ENCODE results near the gene INF2.

DNA sequence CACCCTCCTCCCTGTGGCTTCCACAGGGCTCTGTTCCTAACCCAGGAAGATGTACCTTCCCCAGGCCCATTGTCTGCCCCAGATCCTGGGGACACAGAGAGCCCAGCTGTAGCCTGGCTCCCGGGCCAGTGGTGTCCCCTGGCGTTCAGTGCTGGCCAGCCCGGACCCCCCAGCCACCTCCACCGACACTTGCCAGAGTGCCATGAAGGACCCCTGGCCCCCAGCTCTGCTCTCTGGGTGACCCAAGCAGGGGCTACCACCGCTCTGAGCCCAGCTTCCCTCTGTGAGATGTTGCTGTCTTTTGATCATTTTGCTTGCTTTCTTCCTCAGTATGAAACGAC lies 6.2 kb downstream of the INF2 start:
- no peak for TF ChIP-seq TAF1 (IDR thresholded peaks at IDR 0.05; ENCODE audit: low read depth)
- no peak for TF ChIP-seq NFIC (IDR thresholded peaks at IDR 0.05)
- TF ChIP-seq, protein P1, sequence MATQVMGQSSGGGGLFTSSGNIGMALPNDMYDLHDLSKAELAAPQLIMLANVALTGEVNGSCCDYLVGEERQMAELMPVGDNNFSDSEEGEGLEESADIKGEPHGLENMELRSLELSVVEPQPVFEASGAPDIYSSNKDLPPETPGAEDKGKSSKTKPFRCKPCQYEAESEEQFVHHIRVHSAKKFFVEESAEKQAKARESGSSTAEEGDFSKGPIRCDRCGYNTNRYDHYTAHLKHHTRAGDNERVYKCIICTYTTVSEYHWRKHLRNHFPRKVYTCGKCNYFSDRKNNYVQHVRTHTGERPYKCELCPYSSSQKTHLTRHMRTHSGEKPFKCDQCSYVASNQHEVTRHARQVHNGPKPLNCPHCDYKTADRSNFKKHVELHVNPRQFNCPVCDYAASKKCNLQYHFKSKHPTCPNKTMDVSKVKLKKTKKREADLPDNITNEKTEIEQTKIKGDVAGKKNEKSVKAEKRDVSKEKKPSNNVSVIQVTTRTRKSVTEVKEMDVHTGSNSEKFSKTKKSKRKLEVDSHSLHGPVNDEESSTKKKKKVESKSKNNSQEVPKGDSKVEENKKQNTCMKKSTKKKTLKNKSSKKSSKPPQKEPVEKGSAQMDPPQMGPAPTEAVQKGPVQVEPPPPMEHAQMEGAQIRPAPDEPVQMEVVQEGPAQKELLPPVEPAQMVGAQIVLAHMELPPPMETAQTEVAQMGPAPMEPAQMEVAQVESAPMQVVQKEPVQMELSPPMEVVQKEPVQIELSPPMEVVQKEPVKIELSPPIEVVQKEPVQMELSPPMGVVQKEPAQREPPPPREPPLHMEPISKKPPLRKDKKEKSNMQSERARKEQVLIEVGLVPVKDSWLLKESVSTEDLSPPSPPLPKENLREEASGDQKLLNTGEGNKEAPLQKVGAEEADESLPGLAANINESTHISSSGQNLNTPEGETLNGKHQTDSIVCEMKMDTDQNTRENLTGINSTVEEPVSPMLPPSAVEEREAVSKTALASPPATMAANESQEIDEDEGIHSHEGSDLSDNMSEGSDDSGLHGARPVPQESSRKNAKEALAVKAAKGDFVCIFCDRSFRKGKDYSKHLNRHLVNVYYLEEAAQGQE (IDR thresholded peaks at IDR 0.05; ENCODE audit: low read depth), result no peak
- no peak for TF ChIP-seq CEBPB (IDR thresholded peaks at IDR 0.05)
- TF ChIP-seq FOXM1 (IDR thresholded peaks at IDR 0.05; ENCODE audit: borderline replicate concordance, low read depth), result no peak
- TF ChIP-seq YY1 (IDR thresholded peaks at IDR 0.05; ENCODE audit: low read depth), result no peak
- TF ChIP-seq EGR1 (IDR thresholded peaks at IDR 0.05), result no peak
- no peak for TF ChIP-seq CREB1 (IDR thresholded peaks at IDR 0.05; ENCODE audit: low read depth)
- TF ChIP-seq TCF12 (IDR thresholded peaks at IDR 0.05; ENCODE audit: low read depth), result no peak
- TF ChIP-seq, protein P2, sequence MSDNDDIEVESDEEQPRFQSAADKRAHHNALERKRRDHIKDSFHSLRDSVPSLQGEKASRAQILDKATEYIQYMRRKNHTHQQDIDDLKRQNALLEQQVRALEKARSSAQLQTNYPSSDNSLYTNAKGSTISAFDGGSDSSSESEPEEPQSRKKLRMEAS (IDR thresholded peaks at IDR 0.05), result no peak
- TF ChIP-seq EP300 (IDR thresholded peaks at IDR 0.05; ENCODE audit: borderline replicate concordance), result no peak
- TF ChIP-seq, protein P3, sequence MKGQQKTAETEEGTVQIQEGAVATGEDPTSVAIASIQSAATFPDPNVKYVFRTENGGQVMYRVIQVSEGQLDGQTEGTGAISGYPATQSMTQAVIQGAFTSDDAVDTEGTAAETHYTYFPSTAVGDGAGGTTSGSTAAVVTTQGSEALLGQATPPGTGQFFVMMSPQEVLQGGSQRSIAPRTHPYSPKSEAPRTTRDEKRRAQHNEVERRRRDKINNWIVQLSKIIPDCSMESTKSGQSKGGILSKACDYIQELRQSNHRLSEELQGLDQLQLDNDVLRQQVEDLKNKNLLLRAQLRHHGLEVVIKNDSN (IDR thresholded peaks at IDR 0.05), result no peak
- no peak for TF ChIP-seq TEAD4 (IDR thresholded peaks at IDR 0.05)

All from Ishikawa (cell line).